Fibroblast of gingiva (primary cell): ENCODE data around the gene XYLT2.
"Not testable (repeated sequence)": the region's sequence is repeated elsewhere in the genome, so short reads cannot be mapped to it uniquely, and the experiment has no call there.

ENCODE experiments used
- DNase-seq: peaks from one replicate; pipeline ENCODE4 v3.0.0-alpha.2; 2011; ENCODE audit warnings: low read depth

The XYLT2 gene

DNA sequence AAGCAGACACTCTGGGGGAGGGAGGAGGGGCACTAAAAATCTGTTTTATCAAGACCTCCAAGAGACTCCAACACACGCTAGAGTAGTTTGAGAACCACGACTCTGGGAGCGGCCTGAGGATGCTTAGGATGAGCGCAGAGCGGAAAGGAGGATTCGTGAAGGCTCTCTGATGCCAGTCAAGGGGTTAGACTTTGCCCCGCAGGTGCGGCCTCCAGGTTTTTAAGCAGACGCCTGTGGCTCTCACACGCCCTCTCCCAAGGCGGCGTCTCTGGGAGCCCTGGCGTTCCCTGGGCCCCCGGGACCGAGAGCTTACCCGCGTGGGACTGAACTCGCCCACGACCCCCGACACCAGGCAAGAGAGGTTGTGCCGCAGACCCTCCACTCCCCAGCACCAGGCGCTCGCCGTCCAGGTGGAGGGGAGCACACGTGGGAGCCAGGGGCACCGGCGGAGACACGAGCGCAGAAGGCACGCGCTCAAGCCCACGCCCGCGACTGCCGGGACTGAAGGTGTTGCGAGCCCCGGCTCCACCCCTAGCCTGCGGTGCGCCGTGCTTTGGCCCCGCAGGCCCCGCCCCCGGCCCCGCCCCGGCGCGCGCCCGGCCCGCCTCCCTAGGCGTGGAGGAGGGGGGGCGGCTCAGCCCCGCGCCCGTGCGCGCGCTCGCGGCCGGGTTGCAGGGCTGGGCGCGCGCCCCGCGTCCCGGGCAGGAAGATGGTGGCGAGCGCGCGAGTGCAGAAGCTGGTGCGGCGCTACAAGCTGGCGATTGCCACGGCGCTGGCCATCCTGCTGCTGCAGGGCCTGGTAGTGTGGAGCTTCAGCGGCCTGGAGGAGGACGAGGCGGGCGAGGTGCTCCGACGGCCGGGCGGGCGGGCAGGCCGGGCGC is at the start of gene XYLT2:
Gene XYLT2, plus strand, starts transcription at position 695 of the 881 bp plus-strand sequence. Its CDS starts 15 bp downstream, at position 710.
- peak; percentile 86 for DNase-seq

GRCh38 chr17:50297407-50297865 is 48.5 kb upstream of the XYLT2 start:
- DNase-seq = peak; percentile 46

DNA sequence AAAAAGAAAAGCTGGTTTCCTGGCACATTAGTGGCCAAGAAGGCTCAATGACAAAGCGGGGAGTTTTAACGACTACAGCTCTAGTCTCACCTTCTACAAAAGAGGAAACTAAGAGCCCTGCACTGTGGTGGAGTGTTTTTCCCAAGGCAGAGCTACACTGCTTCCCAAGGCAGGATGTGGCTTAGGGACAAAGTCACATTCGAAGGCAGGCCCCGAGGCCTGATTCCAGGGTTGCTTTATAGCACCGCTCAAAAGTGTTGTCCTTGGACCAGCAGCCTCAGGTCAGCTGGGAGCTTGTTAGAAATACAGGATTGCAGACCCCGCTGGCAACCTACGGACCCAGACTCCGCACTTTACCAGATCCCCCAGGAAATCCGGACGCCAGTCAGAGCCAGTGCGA is 47.9 kb upstream of the XYLT2 start:
- DNase-seq = no peak

- DNase-seq = no peak
Measured at GRCh38 chr17:50299776-50300175, 46.1 kb upstream of the XYLT2 start.

DNA sequence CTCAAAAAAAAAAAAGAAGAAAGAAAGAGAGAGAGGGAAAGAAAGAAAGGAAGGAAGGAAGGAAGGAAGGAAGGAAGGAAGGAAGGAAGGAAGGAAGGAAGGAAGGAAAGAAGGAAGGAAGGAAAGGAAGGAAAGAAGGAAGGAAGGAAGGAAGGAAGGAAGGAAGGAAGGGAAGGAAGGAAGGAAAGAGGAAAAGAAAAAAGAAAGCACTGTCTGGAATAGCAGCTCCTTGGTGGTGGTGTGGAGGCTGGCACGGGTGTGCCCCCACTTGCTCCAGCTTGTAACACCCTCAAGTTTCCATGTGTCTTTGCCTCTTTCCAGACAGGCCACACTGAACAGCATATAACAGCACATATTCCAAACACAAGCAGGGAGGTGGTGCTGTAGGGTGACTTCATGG is 45.1 kb upstream of the XYLT2 start:
- not testable (repeated sequence) for DNase-seq

DNA sequence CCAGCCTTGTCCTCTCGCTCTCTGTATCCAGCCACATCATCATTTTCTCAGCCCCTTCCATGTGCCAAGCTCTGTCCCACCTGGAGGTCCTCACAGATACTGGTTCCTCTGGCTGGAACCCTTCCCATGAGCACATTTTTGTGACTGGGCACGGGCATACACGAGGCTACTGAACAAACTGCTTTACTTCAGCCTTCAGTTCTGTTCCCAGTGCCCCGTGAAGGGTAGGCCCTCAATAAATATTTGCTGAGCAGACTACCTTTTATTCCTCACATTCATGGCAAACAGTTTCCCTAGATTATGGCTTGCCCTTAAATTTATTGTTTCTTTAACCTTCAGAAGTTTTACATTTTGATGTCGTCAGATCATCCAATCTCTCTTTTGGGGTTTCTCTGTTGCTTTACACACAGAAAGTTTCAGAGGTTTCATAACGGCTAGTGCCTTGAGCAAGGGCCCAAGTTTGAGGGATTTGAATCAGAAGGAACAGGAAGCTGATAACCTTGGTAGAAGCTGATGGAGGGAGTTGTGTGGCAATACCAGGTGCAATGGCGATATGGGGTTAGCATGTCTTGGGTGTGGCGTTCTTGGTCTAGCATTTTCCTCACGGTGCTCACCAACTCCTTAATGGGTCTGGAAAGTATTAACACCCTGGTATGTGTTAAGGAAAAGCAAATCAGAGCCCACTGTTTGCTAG is 43.9 kb upstream of the XYLT2 start:
- no peak for DNase-seq

GRCh38 chr17:50303051-50303450 is 42.9 kb upstream of the XYLT2 start:
- no peak for DNase-seq

GRCh38 chr17:50303596-50303995 is 42.3 kb upstream of the XYLT2 start:
- DNase-seq = no peak

DNA sequence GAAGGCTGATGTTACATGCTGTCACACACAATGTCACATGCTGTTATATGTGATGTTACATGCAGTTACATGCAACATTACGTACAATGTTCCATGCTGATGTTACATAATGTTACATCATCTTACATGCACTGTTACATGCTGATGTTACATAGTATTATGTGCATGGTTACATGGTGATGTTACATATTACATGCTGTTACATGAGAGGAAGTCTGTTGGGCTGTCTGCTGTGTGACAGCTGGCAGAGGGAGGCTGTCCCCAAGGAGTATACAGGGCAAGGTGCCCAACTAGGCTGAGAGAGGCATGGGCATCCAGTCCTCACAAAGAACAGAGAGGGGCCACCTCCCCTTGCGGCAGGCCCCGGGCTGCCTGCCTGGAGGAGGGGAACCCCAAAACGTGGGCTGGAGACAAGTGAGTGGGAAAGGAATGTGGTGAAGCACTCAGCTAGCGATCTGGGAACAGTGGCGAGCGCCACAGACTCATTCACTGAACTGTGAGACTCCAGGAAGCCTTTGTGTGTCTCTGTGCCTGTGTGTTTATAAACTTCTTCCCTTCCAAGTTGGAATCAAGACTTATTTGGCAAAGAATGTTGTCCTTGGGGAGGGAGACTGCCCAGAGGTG is 41.0 kb upstream of the XYLT2 start:
- peak; percentile 19 for DNase-seq

DNA sequence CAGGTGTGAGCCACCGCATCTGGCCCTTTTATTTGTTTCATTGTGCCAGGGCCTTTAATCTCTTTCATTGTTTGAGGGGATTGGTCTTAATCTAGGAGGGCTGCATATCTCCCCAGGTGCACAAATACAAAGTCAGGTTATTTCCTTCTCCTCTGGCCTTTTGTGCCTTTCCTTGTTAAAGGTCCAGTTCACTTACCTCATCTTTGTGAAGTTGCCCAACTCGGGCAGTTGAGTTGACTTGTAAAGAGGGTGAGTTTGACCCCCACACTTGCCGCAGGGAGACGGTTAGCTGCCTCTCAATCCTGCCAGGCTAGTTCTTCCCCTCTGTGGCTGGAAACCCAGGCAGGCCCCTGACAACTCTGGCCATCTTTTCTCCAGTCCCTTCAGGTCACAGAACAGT is 38.3 kb upstream of the XYLT2 start:
- no peak for DNase-seq

- DNase-seq = no peak
Measured at GRCh38 chr17:50308666-50309065, 37.3 kb upstream of the XYLT2 start.

GRCh38 chr17:50310455-50311111 is 35.3 kb upstream of the XYLT2 start:
- DNase-seq = no peak

DNA sequence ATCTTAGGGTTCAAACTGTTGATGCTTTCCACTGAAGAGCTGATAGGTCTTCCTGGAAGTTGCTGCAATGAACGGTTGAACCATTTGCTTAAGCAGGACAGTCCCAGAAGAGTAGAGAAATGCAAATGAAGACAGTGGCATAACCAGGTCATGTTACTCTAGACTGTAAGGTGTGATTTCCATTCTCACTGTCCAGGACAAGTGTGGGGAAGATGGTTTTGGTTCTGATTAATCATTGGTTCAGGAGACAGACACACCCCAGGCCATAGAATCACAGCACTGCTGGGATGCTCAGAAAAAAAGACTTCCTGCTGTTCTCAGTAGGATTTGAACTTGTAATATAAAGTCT is 34.8 kb upstream of the XYLT2 start:
- no peak for DNase-seq

DNA sequence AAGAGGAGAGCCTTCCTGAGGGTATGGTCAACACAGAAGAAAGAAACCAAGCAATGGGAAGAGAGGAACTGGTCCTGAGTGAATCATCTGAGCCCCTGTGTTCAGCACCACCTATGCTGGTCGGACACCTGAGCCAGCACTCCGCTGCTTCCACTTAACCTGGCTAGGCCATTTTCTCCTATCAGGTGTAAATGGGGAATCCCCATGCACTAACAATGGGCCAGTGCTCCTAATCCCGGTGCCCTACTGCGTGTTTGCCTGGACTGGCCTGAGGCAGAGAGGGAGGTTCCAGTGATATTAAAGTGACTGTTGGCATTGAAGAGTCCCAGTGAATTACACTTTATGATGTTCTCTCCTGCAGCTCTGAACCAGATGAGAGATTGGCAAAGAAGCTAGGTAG is 34.4 kb upstream of the XYLT2 start:
- DNase-seq = no peak

DNA sequence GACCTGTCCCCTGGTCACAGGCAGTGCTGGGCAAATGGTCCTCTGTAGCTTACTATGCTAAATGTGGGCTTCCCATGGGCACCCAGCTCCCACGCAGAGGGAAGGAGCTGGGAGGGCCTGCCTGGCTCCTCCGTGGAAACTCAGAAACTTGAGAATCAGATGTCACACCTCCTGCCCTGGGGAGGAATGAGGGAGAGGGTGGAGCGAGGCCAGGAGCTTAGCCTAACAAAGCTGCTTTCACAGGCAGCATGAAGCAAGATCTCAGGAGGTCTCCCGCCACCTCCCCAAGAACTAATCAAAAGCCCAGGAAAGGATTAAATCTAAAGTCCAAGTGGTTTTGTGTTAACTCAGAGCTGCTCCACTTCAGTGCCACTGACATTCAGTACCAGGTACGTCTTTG is 33.6 kb upstream of the XYLT2 start:
- peak; percentile 29 for DNase-seq

- DNase-seq = no peak
Measured at GRCh38 chr17:50314456-50315011, 31.4 kb upstream of the XYLT2 start.

DNA sequence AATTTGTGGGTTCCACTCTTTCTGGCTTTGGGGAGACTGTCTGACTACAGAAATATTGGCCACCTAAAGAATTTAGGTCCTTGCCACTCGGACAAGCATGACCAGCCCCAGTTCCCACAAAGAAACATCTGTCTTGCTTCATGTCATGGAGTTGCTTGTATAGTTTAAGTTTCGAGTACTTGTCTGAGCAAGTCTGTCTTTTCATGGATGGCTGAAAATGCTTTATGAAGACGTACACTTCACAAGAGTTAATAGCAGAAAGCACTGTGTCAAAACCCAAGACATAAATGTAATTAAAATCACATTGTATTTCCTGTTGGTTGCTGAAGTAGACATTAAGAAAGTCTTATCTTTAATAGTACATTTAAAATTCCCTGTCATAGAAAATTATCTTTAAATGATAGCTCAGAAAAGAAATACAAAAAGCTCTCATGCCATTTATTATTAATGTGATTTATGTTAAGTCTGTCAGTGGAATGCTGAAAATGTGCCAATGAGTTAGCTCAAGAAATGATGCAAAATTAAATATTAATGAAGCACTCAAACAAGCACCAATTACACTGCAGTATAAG is 29.8 kb upstream of the XYLT2 start:
- no peak for DNase-seq

DNA sequence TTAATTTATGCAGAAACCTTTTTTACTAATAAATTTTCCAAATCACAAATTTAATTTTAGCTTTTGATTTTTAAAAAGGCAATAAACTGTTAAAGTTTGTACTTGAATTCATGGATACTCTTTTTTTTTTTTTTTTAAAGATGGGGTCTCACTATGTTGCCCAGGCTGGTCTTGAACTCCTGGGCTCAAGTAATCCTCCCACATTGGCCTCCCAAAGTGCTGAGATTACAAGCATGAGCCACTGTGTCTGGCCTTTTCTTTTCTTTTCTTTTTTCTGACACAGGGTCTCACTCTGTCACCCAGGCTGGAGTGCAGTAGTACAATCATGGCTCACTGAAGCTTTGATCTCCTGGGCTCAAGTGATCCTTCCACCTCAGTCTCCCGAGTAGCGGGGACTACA is 29.3 kb upstream of the XYLT2 start:
- DNase-seq = not testable (repeated sequence)

- no peak for DNase-seq
Measured at GRCh38 chr17:50317121-50317520, 28.8 kb upstream of the XYLT2 start.

GRCh38 chr17:50318501-50319285 is 27.2 kb upstream of the XYLT2 start:
- DNase-seq = no peak
